ENCODE measurements around the gene HOXB6. TPM values are rescaled to one million over a fixed set of nuclear protein-coding genes. Genes with fewer than 3 reads are reported as not detected.
A peak's percentile ranks its signal among the peaks of the same experiment; 100 is the strongest.

HOXB6 gene
- total RNA-seq, 4 donors from 2014 or later, result 34.3 to 98.4 (median 66.7) TPM

GRCh38 chr17:48589060-48589830 is 15.5 kb downstream of the HOXB6 start:
- Histone ChIP-seq H3K27ac (peak overlapping the region; percentile 14 to 92 (median 62)), H3K4me1 (peaks cover 0 to 54% (median 10%) of the 10 kb centered on the region in 4 donors), H3K36me3 (peaks cover 0 to 12% (median 0%) of the 10 kb centered on the region in 3 donors), H3K9me3 (no peaks in the 10 kb centered on the region), H3K4me3 (peak overlapping the region in 2 of 4 donors; percentile 33 to 66), H3K27me3 (no peaks in the 10 kb centered on the region)
- TF ChIP-seq POLR2A (IDR thresholded peaks at IDR 0.05) (no peak), CTCF (IDR thresholded peaks at IDR 0.05) (no peak)
- DNase-seq, result peak in 1 of 3 donors; percentile 43

GRCh38 chr17:48588528-48588927 is 16.3 kb downstream of the HOXB6 start:
- Histone ChIP-seq H3K36me3 (peaks cover 0 to 12% (median 0%) of the 10 kb centered on the region in 3 donors), H3K27me3 (no peaks in the 10 kb centered on the region), H3K4me3 (peak overlapping the region in 1 of 4 donors; percentile 66), H3K9me3 (no peaks in the 10 kb centered on the region), H3K27ac (peak overlapping the region; percentile 11 to 92 (median 54)), H3K4me1 (peaks cover 0 to 60% (median 9%) of the 10 kb centered on the region in 4 donors)
- TF ChIP-seq POLR2A (IDR thresholded peaks at IDR 0.05), result no peak
- no peak for TF ChIP-seq CTCF (IDR thresholded peaks at IDR 0.05)
- no peak for DNase-seq

- peak in 1 of 3 donors; percentile 45 for DNase-seq
- Histone ChIP-seq H3K4me1 (peaks cover 0 to 64% (median 7%) of the 10 kb centered on the region in 4 donors), H3K27ac (peak overlapping the region; percentile 11 to 92 (median 54)), H3K36me3 (peaks cover 0 to 12% (median 0%) of the 10 kb centered on the region in 3 donors), H3K27me3 (no peaks in the 10 kb centered on the region), H3K9me3 (no peaks in the 10 kb centered on the region), H3K4me3 (peak overlapping the region in 2 of 4 donors; percentile 10 to 66)
- TF ChIP-seq CTCF (IDR thresholded peaks at IDR 0.05) (no peak), POLR2A (IDR thresholded peaks at IDR 0.05) (peak in 1 of 2 donors; percentile 1)
Observed at GRCh38 chr17:48588074-48588415, 16.7 kb downstream of the HOXB6 start.

GRCh38 chr17:48587276-48588073 is 17.3 kb downstream of the HOXB6 start:
- peak overlapping the region; percentile 20 to 92 (median 74) for H3K27ac ChIP-seq
- no peaks in the 10 kb centered on the region for H3K27me3 ChIP-seq
- peak overlapping the region in 1 of 4 donors; percentile 66 for H3K4me3 ChIP-seq
- no peak for TF ChIP-seq CTCF (IDR thresholded peaks at IDR 0.05)
- peak in 1 of 2 donors; percentile 8 for TF ChIP-seq POLR2A (IDR thresholded peaks at IDR 0.05)
- no peaks in the 10 kb centered on the region for H3K9me3 ChIP-seq
- DNase-seq, result peak in 2 of 3 donors; percentile 45 to 50
- peaks cover 0 to 12% (median 0%) of the 10 kb centered on the region in 3 donors for H3K36me3 ChIP-seq
- peaks cover 0 to 64% (median 6%) of the 10 kb centered on the region in 4 donors for H3K4me1 ChIP-seq

- Histone ChIP-seq H3K4me3 (peak overlapping the region; percentile 40 to 66 (median 54)), H3K36me3 (peaks cover 0 to 8% (median 0%) of the 10 kb centered on the region in 3 donors), H3K4me1 (peaks cover 0 to 69% (median 5%) of the 10 kb centered on the region in 4 donors), H3K27me3 (no peaks in the 10 kb centered on the region), H3K27ac (peak overlapping the region; percentile 58 to 92 (median 74)), H3K9me3 (no peaks in the 10 kb centered on the region)
- TF ChIP-seq CTCF (IDR thresholded peaks at IDR 0.05), result no peak
- no peak for TF ChIP-seq POLR2A (IDR thresholded peaks at IDR 0.05)
- peak in 1 of 3 donors; percentile 61 for DNase-seq
Observed at GRCh38 chr17:48586355-48587258, 18.2 kb downstream of the HOXB6 start.
